Natural killer cell (primary cell): ENCODE results near the gene TXNRD1. TPM values are rescaled to one million over a fixed set of nuclear protein-coding genes. Genes with fewer than 3 reads are reported as not detected.

ENCODE experiments used
- ATAC-seq, 3 donors: fragments of 150-1000 bp in 2 of 3; fragments of 200-7000 bp in 1 of 3; cut with Tn5 transposase; 1 replicate in 1 of 3; 2 replicates in 2 of 3; pipeline ENCODE4 v1.10.0; 2021; ENCODE audit warnings: mild to moderate bottlenecking in 2 of 3, moderate library complexity in 2 of 3
- DNase-seq, 2 donors: peaks; one replicate each; pipeline versions ENCODE4 v3.0.0 to v3.0.0-alpha.2; 2013 to 2021; ENCODE audit warnings: mixed read lengths in 1 of 2
- H3K27ac ChIP-seq: one replicate; pipeline ENCODE4 v1.5.1; 2013; ENCODE audit warnings: mild to moderate bottlenecking, low read length
- H3K27me3 ChIP-seq: one replicate; pipeline ENCODE4 v1.6.1; 2013; ENCODE audit warnings: low read length; ENCODE audit not compliant: control insufficient read depth, insufficient read depth
- H3K36me3 ChIP-seq: one replicate; pipeline ENCODE4 v1.6.1; 2013; ENCODE audit warnings: low read length; ENCODE audit not compliant: control insufficient read depth, insufficient read depth
- H3K4me1 ChIP-seq: one replicate; pipeline ENCODE4 v1.6.1; 2013; ENCODE audit warnings: low read length; ENCODE audit not compliant: control insufficient read depth, insufficient read depth
- H3K4me3 ChIP-seq: one replicate; pipeline ENCODE4 v1.5.1; 2013; ENCODE audit warnings: low read length
- H3K9me3 ChIP-seq: one replicate; pipeline ENCODE4 v1.6.1; 2013; ENCODE audit warnings: low read length; ENCODE audit not compliant: control insufficient read depth, insufficient read depth
- H3K27ac Mint-ChIP-seq, 2 donors: one replicate each; pipeline ENCODE4 v1.8.0; 2022; ENCODE audit warnings: mild to moderate bottlenecking in 2 of 2, mixed read lengths in 2 of 2, moderate library complexity in 1 of 2
- H3K27me3 Mint-ChIP-seq, 2 donors: one replicate each; pipeline ENCODE4 v1.8.0; 2022; ENCODE audit warnings: low read depth in 2 of 2, mixed read lengths in 2 of 2
- H3K36me3 Mint-ChIP-seq: one replicate; pipeline ENCODE4 v1.8.0; 2022; ENCODE audit warnings: mixed read lengths
- H3K4me1 Mint-ChIP-seq, 2 donors: one replicate each; pipeline ENCODE4 v1.8.0; 2022; ENCODE audit warnings: mixed read lengths in 2 of 2
- H3K4me3 Mint-ChIP-seq: one replicate; pipeline ENCODE4 v1.8.0; 2022; ENCODE audit warnings: mild to moderate bottlenecking, moderate library complexity, mixed read lengths
- H3K9me3 Mint-ChIP-seq, 2 donors: one replicate each; pipeline ENCODE4 v1.8.0; 2022; ENCODE audit warnings: mixed read lengths in 2 of 2
- WGBS: methylation state at CpG from one replicate; pipeline ENCODE4 v1.1.7; 2013; ENCODE audit warnings: missing lambda C conversion rate; ENCODE audit not compliant: insufficient coverage; 5-methylcytosine and 5-hydroxymethylcytosine counted together
- intact Hi-C: fragments of 100-400 bp; cut with micrococcal nuclease; formaldehyde crosslinking; loops from one replicate; pipeline ENCODE4 v1.14.2; 2022
- total RNA-seq, 4 donors: library from RNA; stranded (reverse); fragments of 120-200 nt in 1 of 4; gene quantifications; one replicate each; pipeline versions ENCODE4 v1.2.3 to v1.2.4, GENCODE V29; 2013 to 2022
- TF ChIP-seq, protein P1 (sequence below): fragments of 200-600 bp; IDR thresholded peaks from one replicate; pipeline ENCODE4 v1.8.0; 2022; ENCODE audit warnings: antibody characterized with exemption

TXNRD1 gene
- total RNA-seq, 3 donors from 2014 or later (not counting 1 experiment from before 2014, with no cell fraction given): 46.9 to 59.7 (median 47.3) TPM

DNA sequence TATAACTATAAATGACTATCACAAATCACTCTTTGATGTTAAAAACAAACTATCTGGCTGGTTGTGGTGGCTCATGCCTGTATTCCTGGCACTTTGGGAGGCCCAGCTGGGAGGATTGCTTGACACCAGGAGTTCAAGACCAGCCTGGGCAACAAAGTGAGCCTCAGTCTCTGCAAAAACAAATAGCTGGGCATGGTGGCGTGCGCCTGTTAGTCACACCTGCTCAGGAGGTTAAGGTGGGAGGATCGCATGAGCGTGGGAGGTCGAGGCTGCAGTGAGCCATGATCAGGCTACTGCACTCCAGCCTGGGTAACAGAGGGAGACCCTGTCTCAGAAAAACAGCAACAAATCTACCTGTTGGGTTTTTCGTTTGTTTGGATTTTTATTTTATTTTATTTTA is 5.4 kb downstream of the TXNRD1 start:
- DNase-seq (no peak), ATAC-seq (no peak)
- Mint-ChIP-seq H3K4me1 (peaks cover 10 to 12% of the 10 kb centered on the region in 2 donors), H3K9me3 (no peaks in the 10 kb centered on the region), H3K36me3 (no peaks in the 10 kb centered on the region), H3K27ac (no peak overlapping the region), H3K4me3 (no peak overlapping the region), H3K27me3 (peaks cover 10 to 15% of the 10 kb centered on the region in 2 donors)
- no peak overlapping the region for H3K27ac ChIP-seq
- H3K9me3 ChIP-seq: no peaks in the 10 kb centered on the region
- H3K27me3 ChIP-seq: no peaks in the 10 kb centered on the region
- H3K4me1 ChIP-seq: peaks cover 7% of the 10 kb centered on the region
- H3K4me3 ChIP-seq: no peak overlapping the region
- no peaks in the 10 kb centered on the region for H3K36me3 ChIP-seq
- intact Hi-C loops: no loop called here
- WGBS: 89% methylated on average over 6 of the region's 6 CpGs
- TF ChIP-seq, protein P1, sequence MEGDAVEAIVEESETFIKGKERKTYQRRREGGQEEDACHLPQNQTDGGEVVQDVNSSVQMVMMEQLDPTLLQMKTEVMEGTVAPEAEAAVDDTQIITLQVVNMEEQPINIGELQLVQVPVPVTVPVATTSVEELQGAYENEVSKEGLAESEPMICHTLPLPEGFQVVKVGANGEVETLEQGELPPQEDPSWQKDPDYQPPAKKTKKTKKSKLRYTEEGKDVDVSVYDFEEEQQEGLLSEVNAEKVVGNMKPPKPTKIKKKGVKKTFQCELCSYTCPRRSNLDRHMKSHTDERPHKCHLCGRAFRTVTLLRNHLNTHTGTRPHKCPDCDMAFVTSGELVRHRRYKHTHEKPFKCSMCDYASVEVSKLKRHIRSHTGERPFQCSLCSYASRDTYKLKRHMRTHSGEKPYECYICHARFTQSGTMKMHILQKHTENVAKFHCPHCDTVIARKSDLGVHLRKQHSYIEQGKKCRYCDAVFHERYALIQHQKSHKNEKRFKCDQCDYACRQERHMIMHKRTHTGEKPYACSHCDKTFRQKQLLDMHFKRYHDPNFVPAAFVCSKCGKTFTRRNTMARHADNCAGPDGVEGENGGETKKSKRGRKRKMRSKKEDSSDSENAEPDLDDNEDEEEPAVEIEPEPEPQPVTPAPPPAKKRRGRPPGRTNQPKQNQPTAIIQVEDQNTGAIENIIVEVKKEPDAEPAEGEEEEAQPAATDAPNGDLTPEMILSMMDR: no peak

- WGBS: 89% methylated on average over 1 of the region's 1 CpG
- Histone ChIP-seq H3K27ac (no peak overlapping the region), H3K9me3 (no peaks in the 10 kb centered on the region), H3K4me1 (peaks cover 3% of the 10 kb centered on the region), H3K4me3 (no peak overlapping the region), H3K27me3 (no peaks in the 10 kb centered on the region), H3K36me3 (no peaks in the 10 kb centered on the region)
- Mint-ChIP-seq H3K36me3 (no peaks in the 10 kb centered on the region), H3K27me3 (peaks cover 10 to 15% of the 10 kb centered on the region in 2 donors), H3K4me3 (no peak overlapping the region), H3K4me1 (peaks cover 5% of the 10 kb centered on the region in 2 donors), H3K27ac (no peak overlapping the region), H3K9me3 (no peaks in the 10 kb centered on the region)
- ATAC-seq (no peak), DNase-seq (no peak)
- intact Hi-C loops: no loop called here
- TF ChIP-seq, protein P1: no peak
Observed at GRCh38 chr12:104222976-104223375, 7.4 kb downstream of the TXNRD1 start.

GRCh38 chr12:104223712-104224111 is 8.1 kb downstream of the TXNRD1 start:
- H3K4me1 Mint-ChIP-seq: peaks cover 5% of the 10 kb centered on the region in 2 donors
- no peak overlapping the region for H3K27ac ChIP-seq
- no peaks in the 10 kb centered on the region for H3K36me3 ChIP-seq
- DNase-seq (no peak), ATAC-seq (no peak)
- H3K4me3 Mint-ChIP-seq: no peak overlapping the region
- no peaks in the 10 kb centered on the region for H3K9me3 ChIP-seq
- H3K27me3 Mint-ChIP-seq: peaks cover 10 to 15% of the 10 kb centered on the region in 2 donors
- H3K36me3 Mint-ChIP-seq: no peaks in the 10 kb centered on the region
- H3K4me3 ChIP-seq: no peak overlapping the region
- TF ChIP-seq, protein P1: no peak
- no peak overlapping the region for H3K27ac Mint-ChIP-seq
- H3K4me1 ChIP-seq: peaks cover 3% of the 10 kb centered on the region
- H3K27me3 ChIP-seq: no peaks in the 10 kb centered on the region
- H3K9me3 Mint-ChIP-seq: no peaks in the 10 kb centered on the region
- intact Hi-C loops: no loop called here
- WGBS: 0% methylated on average over 1 of the region's 2 CpGs

DNA sequence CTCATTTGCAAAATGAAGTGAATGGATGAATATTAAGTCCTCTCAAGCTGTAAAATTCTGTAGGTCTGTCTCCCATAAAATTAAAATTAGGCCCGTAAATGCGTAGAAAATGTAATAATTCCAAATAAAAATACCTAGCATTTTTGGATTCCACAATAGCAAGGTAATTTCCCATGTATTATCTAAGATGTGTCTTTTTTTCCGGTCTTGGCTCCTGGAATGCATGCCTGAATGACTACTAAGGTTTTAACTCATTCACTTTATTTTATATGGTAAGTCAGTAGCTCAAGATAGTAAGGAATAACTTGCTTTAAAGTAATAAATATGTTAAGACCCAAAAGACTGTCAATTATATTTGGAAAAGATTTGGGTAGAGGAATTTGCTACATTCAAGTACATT is 11.1 kb downstream of the TXNRD1 start:
- no peaks in the 10 kb centered on the region for H3K9me3 Mint-ChIP-seq
- ATAC-seq: no peak

More for the DNA sequence above, 11.1 kb downstream of the TXNRD1 start:
- H3K27me3 Mint-ChIP-seq: peaks cover 11 to 21% of the 10 kb centered on the region in 2 donors
- DNase-seq: no peak
- TF ChIP-seq, protein P1: no peak
- intact Hi-C loops: no loop called here
- Histone ChIP-seq H3K4me3 (no peak overlapping the region), H3K27me3 (no peaks in the 10 kb centered on the region), H3K4me1 (no peaks in the 10 kb centered on the region), H3K36me3 (no peaks in the 10 kb centered on the region), H3K27ac (no peak overlapping the region), H3K9me3 (no peaks in the 10 kb centered on the region)
- WGBS: no CpG with 5 or more reads among the region's 3 CpGs
- no peak overlapping the region for H3K27ac Mint-ChIP-seq
- no peaks in the 10 kb centered on the region for H3K36me3 Mint-ChIP-seq
- H3K4me3 Mint-ChIP-seq: no peak overlapping the region
- H3K4me1 Mint-ChIP-seq: no peaks in the 10 kb centered on the region
